GM12874 (cell line): ENCODE data around the gene COL11A2.

Experiments
- TF ChIP-seq, protein P1 (sequence below): IDR thresholded peaks from 2 replicates; pipeline ENCODE4 v1.5.1; 2011; ENCODE audit warnings: low read depth, mild to moderate bottlenecking, control low read depth, low read length, moderate library complexity; ENCODE audit not compliant: insufficient read depth

Gene COL11A2

DNA sequence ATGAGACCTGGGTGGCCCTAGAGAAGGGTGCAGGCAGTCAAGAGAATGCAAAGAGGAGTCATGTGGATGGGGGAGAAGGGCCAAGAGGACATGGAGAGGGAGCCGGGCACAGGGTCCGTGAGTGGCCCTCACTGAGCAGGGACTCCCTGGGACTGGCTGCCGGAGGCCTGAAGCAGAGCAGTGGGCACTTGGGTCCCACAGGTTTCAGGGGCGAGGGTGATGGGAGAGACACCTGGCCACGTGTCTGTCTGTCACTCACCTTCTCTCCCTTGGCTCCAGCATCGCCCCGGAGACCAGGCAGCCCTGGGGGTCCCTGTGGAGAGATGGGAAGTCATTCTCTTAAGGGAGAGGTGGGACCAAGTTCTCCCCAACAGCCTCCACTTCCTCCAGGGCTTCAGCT is 25.5 kb downstream of the COL11A2 start:
- TF ChIP-seq, protein P1, sequence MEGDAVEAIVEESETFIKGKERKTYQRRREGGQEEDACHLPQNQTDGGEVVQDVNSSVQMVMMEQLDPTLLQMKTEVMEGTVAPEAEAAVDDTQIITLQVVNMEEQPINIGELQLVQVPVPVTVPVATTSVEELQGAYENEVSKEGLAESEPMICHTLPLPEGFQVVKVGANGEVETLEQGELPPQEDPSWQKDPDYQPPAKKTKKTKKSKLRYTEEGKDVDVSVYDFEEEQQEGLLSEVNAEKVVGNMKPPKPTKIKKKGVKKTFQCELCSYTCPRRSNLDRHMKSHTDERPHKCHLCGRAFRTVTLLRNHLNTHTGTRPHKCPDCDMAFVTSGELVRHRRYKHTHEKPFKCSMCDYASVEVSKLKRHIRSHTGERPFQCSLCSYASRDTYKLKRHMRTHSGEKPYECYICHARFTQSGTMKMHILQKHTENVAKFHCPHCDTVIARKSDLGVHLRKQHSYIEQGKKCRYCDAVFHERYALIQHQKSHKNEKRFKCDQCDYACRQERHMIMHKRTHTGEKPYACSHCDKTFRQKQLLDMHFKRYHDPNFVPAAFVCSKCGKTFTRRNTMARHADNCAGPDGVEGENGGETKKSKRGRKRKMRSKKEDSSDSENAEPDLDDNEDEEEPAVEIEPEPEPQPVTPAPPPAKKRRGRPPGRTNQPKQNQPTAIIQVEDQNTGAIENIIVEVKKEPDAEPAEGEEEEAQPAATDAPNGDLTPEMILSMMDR, result no peak

DNA sequence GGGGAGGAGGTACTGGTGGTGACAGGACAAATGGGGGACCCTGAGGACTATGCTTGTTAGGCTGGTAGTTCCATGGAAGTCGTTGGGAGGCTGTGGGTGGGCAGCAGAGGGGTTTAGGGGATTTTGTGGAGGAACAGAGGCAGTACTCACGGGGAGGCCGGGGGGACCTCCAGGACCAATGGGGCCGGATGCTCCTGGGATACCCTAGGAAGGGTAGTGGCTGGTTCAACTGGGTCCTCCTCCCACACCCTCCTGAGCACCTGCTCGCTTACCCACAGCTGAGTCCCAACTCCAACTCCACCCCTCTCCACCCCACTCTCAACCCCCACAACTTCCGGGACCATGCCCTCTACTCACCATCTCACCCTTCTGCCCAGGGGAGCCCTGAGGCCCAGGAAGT is 25.9 kb downstream of the COL11A2 start:
- TF ChIP-seq, protein P1, result no peak

DNA sequence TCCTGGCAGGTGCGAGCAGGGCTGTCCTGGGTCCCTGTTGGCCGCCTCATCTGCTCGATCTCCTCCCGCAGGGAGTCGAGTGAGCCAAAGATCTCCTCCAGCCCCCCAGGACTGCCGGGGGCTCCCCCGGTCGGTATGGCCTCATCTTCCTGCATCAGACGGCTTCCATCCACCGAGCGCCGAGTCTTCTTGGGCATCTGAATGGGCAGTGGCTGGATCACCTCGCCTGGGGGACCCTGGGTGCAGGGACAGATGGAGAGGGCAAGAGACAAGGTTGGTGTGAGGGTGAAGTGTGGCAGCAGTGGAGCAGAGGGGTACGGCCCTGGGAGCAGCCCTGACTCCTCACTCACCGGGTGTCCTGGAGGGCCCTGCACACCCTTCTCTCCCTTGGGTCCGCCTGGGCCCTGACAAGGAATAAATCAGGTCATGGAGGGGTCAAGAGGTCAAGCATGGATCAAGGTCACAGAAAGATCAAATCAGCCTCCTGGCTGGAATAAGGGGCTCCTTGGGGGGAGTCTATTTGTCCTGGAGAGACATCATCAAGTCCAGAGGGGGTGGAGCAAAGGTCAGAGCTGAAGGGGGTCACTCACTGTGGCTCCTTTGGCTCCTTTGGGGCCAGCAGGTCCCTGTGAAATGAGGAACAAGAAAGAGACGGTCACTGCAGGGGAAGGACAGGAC is 26.5 kb downstream of the COL11A2 start:
- TF ChIP-seq, protein P1, result no peak

DNA sequence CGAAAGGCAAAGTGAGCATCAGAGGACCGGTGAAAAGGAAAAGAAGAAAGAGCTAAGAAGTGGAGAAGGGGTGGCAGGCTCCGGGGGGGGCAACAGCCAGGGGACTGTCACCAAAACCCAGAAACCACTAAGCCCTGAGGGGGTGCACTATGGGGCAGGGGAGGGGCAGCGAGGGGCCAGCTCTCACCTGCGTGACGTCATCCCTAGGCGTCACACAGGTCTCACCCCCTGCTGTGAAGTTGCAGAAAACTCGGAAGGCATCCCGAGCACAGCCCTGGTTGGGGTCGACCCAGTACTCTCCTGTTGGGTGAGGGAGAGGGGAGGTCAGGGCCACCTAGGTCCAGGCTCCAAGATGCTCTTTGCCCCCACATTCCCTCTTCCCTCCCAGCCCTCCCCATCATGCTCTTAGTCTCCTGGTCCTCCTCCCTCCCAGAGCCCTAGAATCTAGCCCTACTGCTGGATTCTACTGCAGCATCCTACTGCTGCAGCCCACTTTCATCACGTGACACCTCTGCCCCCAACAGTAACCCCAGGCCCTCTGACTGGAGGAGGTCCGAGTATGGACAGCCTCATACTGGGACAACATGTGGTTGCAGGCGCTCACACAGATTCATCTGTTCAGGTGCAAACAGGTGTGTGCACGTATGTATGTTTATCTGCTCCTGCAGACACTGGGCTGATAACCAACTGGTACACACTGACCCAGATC is 27.4 kb downstream of the COL11A2 start:
- TF ChIP-seq, protein P1, result no peak

DNA sequence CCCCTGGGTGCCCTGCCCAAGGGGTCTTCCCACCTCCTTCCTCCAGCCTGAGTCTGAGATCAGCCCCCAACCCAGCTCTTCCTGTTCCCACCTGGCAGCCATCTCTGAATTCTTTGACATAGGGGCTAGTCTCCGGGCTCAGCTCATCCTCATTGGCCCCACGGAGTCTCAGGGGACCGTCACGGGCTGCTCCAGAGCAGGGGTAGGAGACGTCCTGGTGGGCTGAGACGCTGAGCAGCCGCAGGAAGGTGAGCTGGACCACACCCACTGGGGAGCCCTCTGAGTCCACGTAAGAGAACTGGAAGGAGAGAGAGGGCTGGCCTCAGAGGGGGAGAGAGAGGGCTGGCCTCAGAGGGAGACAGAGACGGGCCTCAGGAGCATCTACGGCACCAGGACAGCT is 28.1 kb downstream of the COL11A2 start:
- TF ChIP-seq, protein P1, result no peak

DNA sequence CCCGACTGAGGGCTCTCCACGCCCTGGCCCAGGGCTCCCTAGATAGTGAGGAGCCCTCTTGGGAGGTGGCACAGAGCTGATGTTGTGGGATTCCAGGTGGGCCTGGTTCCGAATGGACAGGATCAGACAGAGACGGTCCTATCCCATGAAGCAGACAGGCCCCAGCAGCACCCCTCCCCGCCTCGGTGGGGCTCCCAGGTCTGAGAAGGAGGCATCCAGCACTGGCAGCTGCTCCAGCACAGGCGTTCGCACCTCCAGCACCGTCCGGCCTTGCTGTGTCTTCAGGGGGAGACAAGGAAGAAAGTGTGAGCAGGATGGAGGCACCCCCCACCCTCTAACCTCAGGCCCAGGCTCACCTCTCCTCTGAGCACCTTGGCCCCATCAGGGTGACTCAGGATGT is 28.7 kb downstream of the COL11A2 start:
- TF ChIP-seq, protein P1, result no peak

DNA sequence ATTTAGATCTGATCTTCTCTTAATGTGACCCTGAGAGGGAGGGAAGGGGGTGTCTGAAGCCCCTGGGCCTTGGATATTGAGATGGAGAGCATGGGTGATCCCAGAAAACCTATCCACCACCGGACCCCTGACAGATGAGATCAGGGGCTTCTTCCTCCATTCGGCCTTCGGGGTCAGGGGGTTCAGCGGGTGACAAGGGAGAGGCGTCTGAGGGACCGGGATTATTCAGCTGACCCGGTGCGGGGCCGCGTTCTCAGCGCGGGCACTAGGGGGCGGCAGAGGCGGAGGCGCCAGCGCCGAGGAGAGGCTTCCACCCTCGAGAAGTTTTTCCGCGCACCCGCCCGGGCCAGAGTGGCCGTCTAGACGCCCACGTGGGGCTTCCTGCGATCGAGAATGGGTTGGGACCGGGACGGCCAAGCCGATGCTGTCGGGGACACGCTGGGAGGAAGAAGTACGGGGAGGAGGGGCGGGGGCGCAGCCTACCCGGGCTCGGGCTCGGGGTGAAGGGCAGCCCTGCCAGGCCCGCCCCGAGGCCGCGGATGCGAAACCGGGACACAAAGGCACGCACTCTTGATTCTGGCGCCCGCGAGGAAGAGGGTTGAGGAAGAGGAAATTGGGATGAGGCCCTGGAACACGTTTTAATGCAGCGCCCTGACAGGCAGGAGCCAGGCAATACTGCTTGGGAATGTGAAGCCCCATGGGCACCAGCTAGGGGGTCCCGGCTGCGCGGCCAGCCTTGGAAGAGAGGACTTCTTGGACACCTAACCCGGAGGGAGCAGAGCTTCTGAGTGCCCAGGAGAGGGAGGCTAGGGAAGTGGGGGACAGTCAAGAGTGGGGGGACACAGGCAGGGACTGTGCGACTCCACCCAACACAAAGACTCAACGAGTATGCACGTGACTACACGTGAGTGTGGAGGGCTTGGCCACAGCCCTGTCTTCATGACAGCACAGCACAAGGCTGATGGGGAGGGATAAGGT is 30.6 kb downstream of the COL11A2 start:
- TF ChIP-seq, protein P1, result peak; percentile 98
